ENCODE data around the gene MCRIP2. TPM values are rescaled to one million over a fixed set of nuclear protein-coding genes. Genes with fewer than 3 reads are reported as not detected.

Gene MCRIP2
- total and polyA plus RNA-seq, 2 experiments from 2014 or later, result 64.3 to 67.7 TPM

DNA sequence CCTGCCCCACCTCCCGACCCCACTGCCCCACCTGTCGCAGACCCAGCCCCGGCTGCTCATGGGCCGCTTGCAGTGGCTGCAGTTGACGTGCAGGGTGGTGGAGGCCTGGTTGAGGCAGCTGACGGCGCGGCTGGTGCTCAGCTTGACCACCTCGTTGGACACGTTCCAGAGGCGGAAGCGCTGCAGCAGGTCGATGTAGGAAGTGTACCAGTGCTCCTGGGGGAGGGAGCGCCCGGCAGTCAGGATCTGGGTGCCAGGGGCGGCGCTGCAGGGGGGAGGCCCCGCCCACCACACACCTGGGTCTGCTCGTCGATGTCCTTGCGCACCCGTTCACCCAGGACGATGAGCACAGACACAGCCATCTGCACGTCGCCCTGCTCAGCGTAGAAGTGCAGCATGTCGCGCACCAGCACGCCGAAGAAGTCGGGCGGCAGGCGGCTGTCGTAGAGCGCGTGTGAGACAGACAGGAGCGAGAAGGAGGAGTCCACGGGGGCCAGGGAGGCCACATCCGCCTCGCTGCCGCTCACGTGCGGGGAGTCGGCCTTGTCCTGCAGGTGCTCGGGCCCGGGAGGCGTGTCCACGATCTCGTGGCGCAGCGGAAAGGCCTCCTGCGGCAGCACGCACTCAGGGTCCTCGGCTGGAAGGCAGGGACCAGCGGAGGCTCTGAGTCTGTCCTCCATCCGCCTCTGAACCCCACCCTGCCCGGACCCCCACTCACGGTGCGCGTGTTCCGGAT, 43.5 kb downstream of the MCRIP2 start:
- Mint-ChIP-seq H3K9me3 (no peaks in the 10 kb centered on the region; the same call in 2 of the 3 replicates), H3K4me3 (no peak overlapping the region), H3K4me1 (peaks cover 15% of the 10 kb centered on the region), H3K27ac (no peak overlapping the region), H3K36me3 (ENCODE audit: low read depth) (peaks cover 34% of the 10 kb centered on the region), H3K27me3 (ENCODE audit: insufficient read depth, low read depth, poor library complexity) (peaks cover 20% of the 10 kb centered on the region)
- Histone ChIP-seq H4K20me1 (replicated peaks; ENCODE audit: insufficient read depth) (peaks cover 14% of the 10 kb centered on the region; the same call in 1 of the 2 replicates), H3K27ac (ENCODE audit: low read depth) (no peak overlapping the region), H2AFZ (no peak overlapping the region), H3K27me3 (ENCODE audit: insufficient read depth) (no peaks in the 10 kb centered on the region), H3K4me1 (ENCODE audit: insufficient read depth) (peaks cover 5% of the 10 kb centered on the region; the same call in 1 of the 2 replicates), H3F3A (replicated peaks; ENCODE audit: low read depth) (peaks cover 24% of the 10 kb centered on the region), H3K36me3 (ENCODE audit: insufficient read depth) (no peaks in the 10 kb centered on the region; the same call in 1 of the 2 replicates), H3K4me2 (no peak overlapping the region), H3K79me2 (replicated peaks; ENCODE audit: insufficient read depth) (peaks cover 9% of the 10 kb centered on the region; the same call in 1 of the 2 replicates), H3K4me3 (no peak overlapping the region), H3K9me2 (ENCODE audit: insufficient read depth) (no peaks in the 10 kb centered on the region)
- ATAC-seq, result no peak
- no peak for DNase-seq (ENCODE audit: low spot score)
- TF ChIP-seq ZNF114 (CRISPR knock-in tag; IDR thresholded peaks at IDR 0.05), result no peak
- TF ChIP-seq, protein P1, sequence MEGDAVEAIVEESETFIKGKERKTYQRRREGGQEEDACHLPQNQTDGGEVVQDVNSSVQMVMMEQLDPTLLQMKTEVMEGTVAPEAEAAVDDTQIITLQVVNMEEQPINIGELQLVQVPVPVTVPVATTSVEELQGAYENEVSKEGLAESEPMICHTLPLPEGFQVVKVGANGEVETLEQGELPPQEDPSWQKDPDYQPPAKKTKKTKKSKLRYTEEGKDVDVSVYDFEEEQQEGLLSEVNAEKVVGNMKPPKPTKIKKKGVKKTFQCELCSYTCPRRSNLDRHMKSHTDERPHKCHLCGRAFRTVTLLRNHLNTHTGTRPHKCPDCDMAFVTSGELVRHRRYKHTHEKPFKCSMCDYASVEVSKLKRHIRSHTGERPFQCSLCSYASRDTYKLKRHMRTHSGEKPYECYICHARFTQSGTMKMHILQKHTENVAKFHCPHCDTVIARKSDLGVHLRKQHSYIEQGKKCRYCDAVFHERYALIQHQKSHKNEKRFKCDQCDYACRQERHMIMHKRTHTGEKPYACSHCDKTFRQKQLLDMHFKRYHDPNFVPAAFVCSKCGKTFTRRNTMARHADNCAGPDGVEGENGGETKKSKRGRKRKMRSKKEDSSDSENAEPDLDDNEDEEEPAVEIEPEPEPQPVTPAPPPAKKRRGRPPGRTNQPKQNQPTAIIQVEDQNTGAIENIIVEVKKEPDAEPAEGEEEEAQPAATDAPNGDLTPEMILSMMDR (conservative IDR thresholded peaks at IDR 0.05; ENCODE audit: low read depth in 2 of 2), result no peak
- TF ChIP-seq, protein P2, sequence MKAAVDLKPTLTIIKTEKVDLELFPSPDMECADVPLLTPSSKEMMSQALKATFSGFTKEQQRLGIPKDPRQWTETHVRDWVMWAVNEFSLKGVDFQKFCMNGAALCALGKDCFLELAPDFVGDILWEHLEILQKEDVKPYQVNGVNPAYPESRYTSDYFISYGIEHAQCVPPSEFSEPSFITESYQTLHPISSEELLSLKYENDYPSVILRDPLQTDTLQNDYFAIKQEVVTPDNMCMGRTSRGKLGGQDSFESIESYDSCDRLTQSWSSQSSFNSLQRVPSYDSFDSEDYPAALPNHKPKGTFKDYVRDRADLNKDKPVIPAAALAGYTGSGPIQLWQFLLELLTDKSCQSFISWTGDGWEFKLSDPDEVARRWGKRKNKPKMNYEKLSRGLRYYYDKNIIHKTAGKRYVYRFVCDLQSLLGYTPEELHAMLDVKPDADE (IDR thresholded peaks at IDR 0.05), result no peak
- TF ChIP-seq, protein P3, sequence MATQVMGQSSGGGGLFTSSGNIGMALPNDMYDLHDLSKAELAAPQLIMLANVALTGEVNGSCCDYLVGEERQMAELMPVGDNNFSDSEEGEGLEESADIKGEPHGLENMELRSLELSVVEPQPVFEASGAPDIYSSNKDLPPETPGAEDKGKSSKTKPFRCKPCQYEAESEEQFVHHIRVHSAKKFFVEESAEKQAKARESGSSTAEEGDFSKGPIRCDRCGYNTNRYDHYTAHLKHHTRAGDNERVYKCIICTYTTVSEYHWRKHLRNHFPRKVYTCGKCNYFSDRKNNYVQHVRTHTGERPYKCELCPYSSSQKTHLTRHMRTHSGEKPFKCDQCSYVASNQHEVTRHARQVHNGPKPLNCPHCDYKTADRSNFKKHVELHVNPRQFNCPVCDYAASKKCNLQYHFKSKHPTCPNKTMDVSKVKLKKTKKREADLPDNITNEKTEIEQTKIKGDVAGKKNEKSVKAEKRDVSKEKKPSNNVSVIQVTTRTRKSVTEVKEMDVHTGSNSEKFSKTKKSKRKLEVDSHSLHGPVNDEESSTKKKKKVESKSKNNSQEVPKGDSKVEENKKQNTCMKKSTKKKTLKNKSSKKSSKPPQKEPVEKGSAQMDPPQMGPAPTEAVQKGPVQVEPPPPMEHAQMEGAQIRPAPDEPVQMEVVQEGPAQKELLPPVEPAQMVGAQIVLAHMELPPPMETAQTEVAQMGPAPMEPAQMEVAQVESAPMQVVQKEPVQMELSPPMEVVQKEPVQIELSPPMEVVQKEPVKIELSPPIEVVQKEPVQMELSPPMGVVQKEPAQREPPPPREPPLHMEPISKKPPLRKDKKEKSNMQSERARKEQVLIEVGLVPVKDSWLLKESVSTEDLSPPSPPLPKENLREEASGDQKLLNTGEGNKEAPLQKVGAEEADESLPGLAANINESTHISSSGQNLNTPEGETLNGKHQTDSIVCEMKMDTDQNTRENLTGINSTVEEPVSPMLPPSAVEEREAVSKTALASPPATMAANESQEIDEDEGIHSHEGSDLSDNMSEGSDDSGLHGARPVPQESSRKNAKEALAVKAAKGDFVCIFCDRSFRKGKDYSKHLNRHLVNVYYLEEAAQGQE (IDR thresholded peaks at IDR 0.05; ENCODE audit: unreplicated experiment), result no peak
- TF ChIP-seq JUNB (IDR thresholded peaks at IDR 0.05; ENCODE audit: unreplicated experiment), result no peak
- TF ChIP-seq, protein P4, sequence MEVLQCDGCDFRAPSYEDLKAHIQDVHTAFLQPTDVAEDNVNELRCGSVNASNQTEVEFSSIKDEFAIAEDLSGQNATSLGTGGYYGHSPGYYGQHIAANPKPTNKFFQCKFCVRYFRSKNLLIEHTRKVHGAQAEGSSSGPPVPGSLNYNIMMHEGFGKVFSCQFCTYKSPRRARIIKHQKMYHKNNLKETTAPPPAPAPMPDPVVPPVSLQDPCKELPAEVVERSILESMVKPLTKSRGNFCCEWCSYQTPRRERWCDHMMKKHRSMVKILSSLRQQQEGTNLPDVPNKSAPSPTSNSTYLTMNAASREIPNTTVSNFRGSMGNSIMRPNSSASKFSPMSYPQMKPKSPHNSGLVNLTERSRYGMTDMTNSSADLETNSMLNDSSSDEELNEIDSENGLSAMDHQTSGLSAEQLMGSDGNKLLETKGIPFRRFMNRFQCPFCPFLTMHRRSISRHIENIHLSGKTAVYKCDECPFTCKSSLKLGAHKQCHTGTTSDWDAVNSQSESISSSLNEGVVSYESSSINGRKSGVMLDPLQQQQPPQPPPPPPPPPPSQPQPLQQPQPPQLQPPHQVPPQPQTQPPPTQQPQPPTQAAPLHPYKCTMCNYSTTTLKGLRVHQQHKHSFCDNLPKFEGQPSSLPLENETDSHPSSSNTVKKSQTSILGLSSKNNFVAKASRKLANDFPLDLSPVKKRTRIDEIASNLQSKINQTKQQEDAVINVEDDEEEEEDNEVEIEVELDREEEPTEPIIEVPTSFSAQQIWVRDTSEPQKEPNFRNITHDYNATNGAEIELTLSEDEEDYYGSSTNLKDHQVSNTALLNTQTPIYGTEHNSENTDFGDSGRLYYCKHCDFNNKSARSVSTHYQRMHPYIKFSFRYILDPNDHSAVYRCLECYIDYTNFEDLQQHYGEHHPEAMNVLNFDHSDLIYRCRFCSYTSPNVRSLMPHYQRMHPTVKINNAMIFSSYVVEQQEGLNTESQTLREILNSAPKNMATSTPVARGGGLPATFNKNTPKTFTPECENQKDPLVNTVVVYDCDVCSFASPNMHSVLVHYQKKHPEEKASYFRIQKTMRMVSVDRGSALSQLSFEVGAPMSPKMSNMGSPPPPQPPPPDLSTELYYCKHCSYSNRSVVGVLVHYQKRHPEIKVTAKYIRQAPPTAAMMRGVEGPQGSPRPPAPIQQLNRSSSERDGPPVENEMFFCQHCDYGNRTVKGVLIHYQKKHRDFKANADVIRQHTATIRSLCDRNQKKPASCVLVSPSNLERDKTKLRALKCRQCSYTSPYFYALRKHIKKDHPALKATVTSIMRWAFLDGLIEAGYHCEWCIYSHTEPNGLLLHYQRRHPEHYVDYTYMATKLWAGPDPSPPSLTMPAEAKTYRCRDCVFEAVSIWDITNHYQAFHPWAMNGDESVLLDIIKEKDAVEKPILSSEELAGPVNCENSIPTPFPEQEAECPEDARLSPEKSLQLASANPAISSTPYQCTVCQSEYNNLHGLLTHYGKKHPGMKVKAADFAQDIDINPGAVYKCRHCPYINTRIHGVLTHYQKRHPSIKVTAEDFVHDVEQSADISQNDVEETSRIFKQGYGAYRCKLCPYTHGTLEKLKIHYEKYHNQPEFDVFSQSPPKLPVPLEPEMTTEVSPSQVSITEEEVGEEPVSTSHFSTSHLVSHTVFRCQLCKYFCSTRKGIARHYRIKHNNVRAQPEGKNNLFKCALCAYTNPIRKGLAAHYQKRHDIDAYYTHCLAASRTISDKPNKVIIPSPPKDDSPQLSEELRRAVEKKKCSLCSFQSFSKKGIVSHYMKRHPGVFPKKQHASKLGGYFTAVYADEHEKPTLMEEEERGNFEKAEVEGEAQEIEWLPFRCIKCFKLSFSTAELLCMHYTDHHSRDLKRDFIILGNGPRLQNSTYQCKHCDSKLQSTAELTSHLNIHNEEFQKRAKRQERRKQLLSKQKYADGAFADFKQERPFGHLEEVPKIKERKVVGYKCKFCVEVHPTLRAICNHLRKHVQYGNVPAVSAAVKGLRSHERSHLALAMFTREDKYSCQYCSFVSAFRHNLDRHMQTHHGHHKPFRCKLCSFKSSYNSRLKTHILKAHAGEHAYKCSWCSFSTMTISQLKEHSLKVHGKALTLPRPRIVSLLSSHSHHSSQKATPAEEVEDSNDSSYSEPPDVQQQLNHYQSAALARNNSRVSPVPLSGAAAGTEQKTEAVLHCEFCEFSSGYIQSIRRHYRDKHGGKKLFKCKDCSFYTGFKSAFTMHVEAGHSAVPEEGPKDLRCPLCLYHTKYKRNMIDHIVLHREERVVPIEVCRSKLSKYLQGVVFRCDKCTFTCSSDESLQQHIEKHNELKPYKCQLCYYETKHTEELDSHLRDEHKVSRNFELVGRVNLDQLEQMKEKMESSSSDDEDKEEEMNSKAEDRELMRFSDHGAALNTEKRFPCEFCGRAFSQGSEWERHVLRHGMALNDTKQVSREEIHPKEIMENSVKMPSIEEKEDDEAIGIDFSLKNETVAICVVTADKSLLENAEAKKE (CRISPR knock-in tag; IDR thresholded peaks at IDR 0.05), result no peak
- TF ChIP-seq POLR2AphosphoS5 (IDR thresholded peaks at IDR 0.05; ENCODE audit: low read depth), result no peak
- no peak for TF ChIP-seq CREB1 (CRISPR knock-in tag; IDR thresholded peaks at IDR 0.05; ENCODE audit: low read depth)
- TF ChIP-seq ZNF331 (CRISPR knock-in tag; IDR thresholded peaks at IDR 0.05; ENCODE audit: low read depth), result no peak
- TF ChIP-seq EZH2 (IDR thresholded peaks at IDR 0.05; ENCODE audit: low read depth, unreplicated experiment), result no peak
- TF ChIP-seq STAT1 (IDR thresholded peaks at IDR 0.05; ENCODE audit: unreplicated experiment), result no peak
- no peak for TF ChIP-seq NANOG (IDR thresholded peaks at IDR 0.05; ENCODE audit: borderline replicate concordance)
- no peak for TF ChIP-seq EZH2phosphoT487 (IDR thresholded peaks at IDR 0.05; ENCODE audit: unreplicated experiment)

Data from GM23338 (cell line).